Activated CD4-positive, alpha-beta T cell treated with anti-CD3 and anti-CD28 coated beads for 4 hours (primary cell): ENCODE results near the gene CEP68.
"Not testable (repeated sequence)": the region's sequence is repeated elsewhere in the genome, so short reads cannot be mapped to it uniquely, and the experiment has no call there.

Source experiments
- DNase-seq, 2 donors: peaks; one replicate each; pipeline ENCODE4 v3.0.0-alpha.2; 2020

The CEP68 gene, protein sequence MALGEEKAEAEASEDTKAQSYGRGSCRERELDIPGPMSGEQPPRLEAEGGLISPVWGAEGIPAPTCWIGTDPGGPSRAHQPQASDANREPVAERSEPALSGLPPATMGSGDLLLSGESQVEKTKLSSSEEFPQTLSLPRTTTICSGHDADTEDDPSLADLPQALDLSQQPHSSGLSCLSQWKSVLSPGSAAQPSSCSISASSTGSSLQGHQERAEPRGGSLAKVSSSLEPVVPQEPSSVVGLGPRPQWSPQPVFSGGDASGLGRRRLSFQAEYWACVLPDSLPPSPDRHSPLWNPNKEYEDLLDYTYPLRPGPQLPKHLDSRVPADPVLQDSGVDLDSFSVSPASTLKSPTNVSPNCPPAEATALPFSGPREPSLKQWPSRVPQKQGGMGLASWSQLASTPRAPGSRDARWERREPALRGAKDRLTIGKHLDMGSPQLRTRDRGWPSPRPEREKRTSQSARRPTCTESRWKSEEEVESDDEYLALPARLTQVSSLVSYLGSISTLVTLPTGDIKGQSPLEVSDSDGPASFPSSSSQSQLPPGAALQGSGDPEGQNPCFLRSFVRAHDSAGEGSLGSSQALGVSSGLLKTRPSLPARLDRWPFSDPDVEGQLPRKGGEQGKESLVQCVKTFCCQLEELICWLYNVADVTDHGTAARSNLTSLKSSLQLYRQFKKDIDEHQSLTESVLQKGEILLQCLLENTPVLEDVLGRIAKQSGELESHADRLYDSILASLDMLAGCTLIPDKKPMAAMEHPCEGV

DNA sequence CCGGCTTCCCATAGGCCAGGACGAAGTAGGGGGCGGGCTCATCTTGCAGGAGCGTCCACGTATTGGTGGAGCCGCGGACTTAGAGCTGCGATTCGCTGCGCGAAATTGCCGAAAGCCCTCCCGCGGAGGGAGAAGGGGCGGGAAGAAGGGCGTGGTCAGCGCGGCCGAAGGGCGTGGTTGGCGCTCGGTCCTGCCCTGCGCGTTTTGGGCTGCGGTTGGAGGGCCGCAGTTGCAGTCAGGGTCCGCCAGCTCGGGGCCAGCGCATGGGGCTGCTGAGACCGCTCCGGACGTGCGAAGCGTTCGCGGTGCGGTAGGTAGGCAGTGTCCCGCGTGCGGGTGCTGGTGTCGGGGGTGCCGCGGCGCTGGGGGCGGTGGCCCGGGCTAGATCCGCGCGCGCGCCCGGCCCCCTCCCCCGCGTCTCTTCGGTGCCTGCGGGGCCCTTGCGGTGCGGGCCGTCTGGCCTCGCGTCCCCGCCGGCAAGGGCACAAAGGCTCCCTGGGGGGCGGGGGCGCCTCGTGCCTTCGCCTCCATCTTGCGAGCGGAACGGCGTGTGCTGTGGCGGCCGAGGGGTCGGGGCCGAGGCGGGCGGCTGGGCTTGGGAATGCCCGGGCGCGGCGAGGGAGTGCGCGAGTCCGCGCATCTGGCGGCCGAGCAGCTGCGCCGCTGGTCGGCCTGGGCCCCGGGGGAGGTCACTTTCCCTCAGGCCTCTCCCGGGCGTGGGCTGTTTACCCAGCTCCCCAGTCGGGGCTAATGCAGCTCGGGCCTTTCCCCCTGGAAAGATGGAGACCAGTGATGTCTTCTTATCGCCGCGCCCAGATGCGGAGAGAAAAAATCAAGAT lies at the start of gene CEP68:
Gene CEP68, plus strand, starts transcription at position 202 of the 839 bp plus-strand sequence. CDS start 13,029 bp downstream, outside the sequence.
- DNase-seq, result peak; percentile 96

DNA sequence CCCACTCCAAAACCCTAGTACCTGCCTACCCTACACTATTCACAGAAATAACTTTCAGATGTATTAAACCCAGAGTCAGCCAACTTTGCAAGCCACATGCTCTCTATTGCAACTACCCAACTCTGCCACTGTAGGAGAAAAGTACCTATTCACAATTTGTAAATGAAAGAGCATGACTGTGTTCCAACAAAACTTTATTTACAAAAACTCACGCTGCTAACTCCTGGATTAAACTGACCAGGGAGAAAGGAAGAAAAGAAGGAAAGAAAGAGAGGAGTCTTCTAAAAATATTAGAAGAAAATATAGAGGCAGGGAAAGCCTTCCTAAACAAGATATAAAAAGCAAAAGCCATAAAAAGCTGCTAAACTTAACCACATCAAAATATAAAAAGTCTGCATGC lies 42.4 kb upstream of the CEP68 start:
- DNase-seq, result no peak

DNA sequence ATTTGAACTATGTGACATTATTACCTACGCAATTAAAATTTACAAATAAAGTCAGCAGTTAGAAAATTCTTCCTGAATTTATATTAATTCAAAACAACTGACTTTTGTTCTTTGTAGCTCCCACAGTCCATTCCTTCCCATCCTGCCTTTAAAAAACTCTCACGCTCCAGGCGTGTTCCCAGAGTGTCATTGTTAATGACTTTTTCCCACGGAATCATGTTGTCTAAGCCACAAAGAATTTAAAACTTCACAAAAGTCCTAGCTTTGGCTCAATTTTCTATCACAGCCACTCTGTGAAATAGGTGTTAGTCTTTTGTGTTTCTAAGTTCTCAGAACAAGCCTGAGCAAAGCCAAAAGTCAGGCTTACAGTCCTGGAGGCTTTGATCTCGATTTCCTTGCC lies 40.5 kb upstream of the CEP68 start:
- no peak for DNase-seq

DNA sequence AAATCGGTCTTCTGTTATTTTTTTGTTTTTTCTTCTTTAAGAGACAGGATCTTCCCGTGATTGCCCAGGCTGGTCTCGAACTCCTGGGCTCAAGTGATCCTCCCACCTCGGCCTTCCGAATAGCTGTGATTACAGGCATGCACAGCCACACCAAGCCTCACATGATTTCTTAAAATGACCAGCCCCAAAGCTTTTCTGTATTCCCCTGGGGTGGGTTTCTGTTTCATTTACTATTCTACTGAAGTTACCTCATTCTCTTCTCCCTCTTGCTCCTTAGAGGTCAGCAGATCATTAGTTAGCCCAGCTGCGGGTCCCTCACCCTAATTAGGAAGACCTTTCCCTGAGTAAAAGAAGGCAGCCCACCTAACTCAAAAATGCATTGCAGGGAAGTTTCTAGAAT lies 39.4 kb upstream of the CEP68 start:
- no peak for DNase-seq

DNA sequence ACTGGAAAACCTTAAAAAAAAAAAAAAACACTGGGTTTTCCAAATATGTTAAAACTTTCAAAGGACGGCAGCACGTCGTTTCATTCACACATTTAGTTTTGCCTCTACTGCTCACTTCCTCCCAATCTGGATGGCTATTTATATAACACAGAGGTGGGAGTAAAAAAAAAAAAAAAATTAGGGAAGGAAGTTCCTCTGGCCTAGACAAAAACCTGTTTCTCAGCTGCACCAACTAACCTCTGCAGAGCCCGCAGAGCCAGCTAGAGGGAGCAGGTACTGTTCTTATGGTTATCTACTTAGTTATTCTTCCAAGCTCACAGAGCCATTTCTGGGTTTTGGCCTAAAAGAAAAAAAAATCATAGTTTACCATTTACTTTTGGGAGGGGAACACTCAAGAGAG lies 38.9 kb upstream of the CEP68 start:
- DNase-seq, result no peak

DNA sequence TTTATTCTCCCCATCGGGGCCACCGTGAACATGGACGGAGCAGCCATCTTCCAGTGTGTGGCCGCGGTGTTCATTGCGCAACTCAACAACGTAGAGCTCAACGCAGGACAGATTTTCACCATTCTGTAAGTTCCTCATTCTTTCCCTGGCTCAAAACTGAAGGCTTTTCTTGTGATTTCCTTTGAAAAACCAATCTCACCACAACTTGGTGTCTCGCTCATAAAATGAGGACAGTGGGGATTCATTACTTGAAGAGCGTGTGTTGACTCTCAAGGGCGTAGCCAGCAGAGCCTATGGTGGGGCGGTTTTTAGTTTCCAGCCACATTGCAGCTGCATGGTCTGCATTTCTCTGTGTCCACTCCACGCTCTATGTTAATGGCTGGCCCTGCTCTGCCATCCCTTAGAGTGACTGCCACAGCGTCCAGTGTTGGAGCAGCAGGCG lies 38.1 kb upstream of the CEP68 start:
- DNase-seq, result no peak

DNA sequence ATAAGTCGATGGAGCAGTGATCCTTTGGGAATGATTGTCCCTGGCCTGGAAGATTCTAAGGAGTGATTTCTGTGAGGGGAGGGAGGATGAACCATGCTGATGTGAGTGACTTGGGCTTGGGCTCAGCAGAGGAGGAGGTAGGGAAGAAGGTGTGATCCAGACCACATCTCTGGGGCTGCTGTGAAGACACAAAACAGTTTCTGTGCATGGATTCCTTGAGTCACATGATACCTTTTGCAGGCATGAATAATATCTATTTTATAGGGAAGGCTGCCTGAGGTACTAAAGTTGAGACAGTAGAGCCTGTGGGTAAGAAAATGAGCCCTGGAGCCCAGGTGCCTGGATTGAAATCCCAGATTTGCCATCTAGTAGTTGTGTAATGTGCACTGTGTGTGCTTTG lies 37.2 kb upstream of the CEP68 start:
- DNase-seq, result no peak

DNA sequence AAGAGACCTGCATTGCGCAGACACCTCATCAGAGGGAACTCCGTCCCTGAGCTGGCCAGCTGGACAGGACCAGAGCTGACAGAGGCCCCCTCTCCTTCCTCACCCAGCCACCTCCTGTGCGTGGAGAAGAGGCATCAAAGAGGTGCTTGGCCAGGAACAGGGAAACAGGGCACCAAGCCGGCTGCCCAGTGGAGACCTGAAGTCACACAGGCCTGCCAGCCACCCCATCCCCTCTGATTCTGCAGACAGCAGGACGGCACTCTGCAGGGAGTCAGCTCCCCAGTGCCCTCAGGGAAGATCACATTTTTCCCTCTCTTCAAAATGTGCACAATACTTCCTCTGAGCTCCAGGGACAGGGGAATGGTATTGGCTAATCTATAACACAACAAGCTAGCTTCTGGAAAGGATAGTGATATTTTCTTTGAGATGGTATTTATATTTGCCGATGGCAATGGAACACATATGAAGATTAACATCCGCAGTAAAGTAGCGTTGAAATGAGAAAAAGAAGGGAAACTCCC lies 36.5 kb upstream of the CEP68 start:
- DNase-seq, result no peak

DNA sequence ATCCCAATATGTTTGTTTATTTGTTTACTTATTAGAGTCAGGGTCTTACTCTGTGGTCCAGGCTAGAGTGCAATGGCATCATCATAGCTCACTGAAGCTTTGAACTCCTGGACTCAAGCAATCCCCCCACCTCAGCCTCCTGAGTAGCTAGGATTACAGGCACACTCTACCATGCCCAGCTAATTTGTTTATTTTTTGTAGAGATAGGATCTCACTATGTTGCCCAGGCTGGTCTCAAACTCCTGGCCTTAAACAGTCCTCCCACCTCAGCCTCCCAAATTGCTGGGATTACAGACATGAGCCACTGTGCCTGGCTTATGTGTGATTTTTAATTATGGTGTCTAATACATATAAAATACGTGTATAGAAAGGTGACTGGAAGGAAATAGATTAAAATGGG lies 36.0 kb upstream of the CEP68 start:
- DNase-seq, result not testable (repeated sequence)

DNA sequence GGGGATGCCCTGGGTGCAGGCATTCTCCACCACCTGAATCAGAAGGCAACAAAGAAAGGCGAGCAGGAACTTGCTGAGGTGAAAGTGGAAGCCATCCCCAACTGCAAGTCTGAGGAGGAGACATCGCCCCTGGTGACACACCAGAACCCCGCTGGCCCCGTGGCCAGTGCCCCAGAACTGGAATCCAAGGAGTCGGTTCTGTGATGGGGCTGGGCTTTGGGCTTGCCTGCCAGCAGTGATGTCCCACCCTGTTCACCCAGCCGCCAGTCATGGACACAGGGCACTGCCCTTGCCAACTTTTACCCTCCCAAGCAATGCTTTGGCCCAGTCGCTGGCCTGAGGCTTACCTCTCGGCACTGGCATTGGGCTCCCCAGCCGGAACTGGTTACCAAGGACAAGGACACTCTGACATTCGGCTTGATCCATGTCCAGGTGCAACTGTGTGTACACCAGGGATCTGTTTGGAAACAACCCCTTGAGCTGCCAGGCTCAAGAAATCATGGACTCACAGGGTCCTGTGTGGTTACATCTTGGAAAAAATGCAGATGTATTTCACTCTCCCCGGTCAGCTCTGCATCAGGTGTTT lies 35.2 kb upstream of the CEP68 start:
- no peak for DNase-seq

DNA sequence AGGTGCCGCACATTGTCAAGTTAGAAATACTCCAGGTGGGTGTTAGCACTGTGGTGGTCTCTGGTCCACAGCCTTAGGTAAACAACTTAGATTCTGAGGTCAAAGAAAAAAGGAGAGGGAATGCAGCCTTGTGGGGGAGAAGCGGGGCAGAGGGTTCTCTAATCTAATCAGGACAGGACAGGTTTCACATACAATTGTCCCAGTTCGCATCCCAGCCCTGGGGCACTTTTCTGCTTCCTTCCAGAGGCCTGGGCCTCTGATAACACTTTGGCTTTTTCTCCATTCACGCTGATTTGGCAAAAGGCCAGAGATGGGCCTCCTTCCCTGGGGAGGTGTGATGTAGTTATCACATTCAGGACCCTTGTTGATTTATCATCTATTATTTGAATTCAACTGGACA lies 34.5 kb upstream of the CEP68 start:
- no peak for DNase-seq

DNA sequence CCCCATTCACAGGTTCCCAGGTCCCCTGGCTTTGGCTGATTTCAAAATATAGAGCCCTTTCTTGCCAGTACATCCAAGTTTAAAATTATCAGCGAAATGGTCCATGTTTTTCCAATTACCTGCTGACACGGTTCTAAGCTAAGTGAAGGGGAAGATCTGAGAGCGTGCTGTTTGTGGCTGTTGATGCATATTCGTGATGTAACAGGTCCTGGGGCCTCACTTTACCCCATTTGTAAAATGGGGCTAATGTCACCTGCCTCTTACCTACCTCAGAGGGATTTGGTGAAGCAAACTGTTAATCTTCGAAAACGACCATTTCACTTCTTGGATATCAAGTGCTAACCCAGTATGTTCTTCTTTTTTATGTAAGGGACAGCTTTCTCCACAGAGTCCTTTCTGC lies 34.0 kb upstream of the CEP68 start:
- no peak for DNase-seq

DNA sequence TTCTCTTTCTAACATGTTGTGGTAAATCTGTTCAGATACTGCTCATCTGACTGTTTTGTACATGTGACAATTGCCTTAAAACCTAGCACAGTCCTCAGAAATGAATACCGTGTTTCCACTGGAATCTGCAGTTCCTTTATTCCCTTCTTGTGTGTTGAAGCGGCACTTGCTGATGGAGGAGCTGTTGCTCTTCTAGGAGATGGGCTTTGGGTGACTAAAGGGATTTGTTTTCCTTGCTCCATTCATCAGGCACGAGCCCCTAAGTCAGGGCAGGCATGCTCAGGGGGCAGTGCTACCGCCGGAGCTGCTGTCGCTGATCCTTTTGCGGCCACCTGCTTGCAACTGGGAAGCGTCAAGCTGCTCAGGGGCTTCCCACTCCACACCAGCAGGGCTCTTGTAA lies 32.5 kb upstream of the CEP68 start:
- DNase-seq, result no peak

DNA sequence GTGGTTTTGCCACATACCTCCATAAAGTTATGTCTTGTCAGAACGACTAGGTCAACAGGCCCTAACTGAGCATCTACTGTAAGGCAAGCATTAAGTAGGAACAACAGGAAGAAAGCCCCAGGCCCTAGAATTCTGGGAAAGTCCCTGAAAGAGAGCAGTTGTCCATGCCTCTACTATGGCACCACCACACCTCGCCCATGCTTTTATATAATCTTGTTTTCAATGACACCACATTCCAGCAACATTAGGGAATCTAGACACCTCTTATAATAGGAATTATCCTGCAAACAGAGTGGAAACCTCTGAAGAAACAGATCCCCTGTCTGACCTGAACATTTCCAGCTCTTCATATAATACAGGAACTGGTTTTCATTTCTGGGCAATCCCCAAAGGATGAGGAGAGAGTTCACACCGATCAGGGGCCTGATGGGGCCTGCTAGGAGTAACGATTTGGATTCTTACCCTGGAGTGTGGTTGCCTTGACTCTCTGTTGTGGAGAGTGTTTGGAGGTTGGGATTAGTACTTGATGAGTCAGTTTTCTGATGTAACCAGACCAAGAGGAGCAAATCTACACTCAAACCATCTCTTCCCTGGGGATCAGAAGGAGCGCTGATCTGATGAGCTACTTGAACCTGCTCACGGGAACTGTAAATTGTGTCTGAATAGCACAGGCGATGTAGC lies 31.9 kb upstream of the CEP68 start:
- DNase-seq, result no peak

DNA sequence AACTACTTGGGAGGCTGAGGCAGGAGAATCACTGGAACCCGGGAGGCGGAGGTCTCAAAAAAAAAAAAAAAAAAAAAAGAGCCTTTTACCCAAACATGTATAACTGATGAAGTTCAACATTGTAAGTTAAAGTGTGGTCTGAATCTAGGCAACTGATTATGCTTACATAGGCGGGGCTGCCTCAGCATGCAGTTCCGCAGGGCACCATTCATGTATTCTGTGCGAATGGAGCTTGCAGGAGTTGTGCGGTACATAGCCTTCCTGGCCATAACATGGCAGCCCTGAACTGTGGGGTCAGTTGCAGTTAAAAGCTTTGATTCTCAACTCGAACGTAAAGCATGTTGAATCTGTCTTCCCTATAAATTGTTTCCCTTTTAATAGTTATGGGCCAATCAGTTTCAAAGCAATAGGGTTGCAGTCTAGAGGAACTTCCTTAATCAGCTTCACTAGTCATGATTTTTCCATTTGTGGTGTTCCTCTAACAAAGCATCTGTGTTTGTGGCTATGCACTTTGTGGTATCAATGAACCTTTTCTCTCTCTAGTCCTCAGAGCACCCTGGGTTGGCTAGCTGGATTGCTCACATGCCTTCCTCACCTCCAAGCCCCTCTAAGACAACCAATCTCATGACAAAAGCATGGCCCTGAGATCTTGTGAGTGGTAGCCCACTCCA lies 30.6 kb upstream of the CEP68 start:
- DNase-seq, result no peak

DNA sequence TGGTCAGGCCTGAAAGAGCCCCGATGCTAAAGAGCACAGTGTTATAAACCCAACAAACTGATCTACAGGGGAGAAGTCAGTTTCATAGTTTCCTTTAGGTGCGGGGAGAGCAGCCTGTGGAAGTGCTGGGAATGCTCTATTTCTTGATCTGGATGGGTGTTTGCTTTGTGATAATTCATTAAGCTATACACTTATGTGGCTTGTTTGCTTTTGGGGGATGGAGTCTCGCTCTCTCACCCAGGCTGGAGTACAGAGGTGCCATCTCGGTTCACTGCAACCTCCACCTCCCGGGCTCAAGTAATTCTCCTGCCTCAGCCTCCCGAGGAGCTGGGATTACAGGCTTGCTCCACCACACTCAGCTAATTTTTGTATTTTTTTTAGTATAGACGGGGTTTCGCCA lies 30.1 kb upstream of the CEP68 start:
- DNase-seq, result no peak

DNA sequence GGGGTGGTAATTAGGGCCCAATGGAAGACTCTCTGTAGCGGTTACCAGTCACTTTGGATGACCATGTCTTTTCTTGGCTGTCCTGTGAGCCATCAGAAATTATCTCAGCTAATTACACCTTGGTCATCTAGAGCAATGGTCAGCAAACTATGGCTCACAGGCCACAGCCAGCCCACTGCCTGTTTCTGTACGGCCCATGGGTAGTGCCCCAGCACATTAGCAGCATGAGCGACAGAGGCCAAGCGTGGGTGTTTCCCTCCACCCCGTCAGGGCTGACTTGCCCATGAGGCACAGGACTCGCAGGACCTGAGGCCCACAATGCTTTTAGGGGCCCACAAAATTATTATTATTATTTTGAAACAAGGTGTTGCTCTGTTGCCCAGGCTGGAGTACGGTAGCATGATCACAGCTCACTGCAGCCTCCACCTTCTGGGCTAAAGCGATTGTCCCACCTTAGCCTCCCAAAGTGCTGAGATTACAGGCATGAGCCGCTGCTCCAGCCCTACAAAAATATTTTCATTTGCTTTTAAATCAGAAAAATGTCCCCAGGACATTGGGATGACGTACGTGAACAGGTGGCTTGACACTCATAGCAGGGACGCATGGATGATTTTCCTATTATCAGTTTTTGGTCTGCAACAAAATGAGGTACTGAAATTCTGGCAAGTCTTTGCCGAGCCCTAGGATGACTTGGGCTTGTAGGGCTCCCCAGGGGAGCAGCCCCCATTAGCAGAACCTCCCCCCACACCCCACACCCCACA lies 29.3 kb upstream of the CEP68 start:
- DNase-seq, result no peak

DNA sequence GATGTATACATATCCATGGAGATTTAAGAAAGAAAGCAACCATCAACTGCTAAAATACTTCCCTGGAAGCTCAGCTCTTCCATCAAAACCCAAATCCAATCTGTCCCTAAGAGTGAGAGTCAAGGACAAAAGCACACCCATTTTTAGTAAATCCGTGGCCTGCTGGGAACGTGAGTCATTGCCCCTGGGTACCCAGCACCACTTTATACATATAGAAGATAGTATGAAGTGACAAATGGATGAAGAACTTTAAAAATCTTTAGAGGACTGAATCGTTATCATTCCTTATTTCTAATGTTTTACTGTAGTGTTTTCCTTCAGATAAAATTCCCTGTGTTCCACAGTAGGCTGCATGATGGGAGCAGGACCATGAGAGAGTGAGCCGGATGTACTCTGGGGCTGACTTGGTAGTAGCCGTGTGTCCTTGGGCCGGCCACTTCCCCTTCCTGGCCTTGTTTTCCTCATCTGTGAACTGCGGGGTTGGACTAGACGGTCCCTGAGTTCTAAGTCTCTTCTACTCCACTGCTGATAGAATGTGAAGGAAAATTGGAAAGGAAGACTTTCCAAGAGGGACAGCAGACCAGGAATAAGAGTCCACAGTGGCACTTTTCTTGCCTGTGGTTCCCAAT lies 28.5 kb upstream of the CEP68 start:
- DNase-seq, result no peak

DNA sequence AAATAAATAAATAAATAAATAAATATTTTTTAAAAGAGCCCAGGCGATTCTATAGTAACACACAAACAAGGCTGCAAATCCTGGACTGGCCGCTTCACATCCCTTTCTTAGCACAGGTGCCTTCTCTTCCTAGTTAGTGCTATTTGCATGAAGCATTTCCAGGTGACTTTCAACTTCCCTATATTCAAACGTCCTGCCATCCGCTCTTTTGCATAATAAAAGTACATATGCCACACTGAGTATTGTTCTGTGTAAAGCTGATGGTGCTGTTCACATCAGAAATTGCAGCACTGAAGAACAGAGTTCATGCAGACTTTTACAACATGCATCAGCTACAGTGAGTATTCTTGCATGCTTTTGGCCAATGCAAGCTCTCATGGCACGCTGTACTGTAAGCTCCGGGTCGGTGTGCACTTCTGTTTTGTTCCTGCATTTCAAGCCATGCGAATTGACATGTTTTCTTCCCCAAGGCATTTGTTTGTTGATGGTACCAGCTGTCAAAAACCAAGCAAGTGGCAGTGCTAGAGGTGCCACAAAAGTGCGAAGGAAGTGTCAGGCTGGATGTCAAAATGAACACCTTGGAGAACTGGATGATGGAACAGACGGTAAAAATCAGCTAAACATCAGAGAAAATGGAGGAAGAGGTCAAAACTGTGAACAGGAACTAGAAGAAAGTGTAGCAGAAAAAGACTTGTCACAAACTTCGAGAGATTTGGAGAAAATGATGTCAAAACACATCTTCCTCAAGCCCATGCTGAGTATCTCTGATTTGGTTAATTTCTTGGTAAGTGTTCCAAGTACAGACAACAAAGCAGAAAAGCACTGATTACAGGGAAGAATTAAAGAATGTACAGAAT lies 25.5 kb upstream of the CEP68 start:
- DNase-seq, result no peak
